NT2/D1 (cell line): ENCODE measurements around the gene SSR3.

Source experiments
- YY1 ChIP-seq: IDR thresholded peaks from 2 replicates; pipeline ENCODE4 v1.6.1; 2011; ENCODE audit not compliant: insufficient read length, insufficient read depth
- ZNF274 ChIP-seq: IDR thresholded peaks from 2 replicates; pipeline ENCODE4 v1.6.1; 2011; ENCODE audit warnings: mild to moderate bottlenecking, low read depth, low read length

- TF ChIP-seq ZNF274 (no peak), YY1 (no peak)
Observed at GRCh38 chr3:156522673-156523072, 32.2 kb downstream of the SSR3 start.
